B cell (primary cell): ENCODE results near the gene GPRIN2. TPM values are rescaled to one million over a fixed set of nuclear protein-coding genes. Genes with fewer than 3 reads are reported as not detected.

Experiments
- ATAC-seq: fragments of 200-7000 bp; cut with Tn5 transposase; one replicate; pipeline ENCODE4 v1.10.0; 2021; ENCODE audit warnings: low read depth, mild to moderate bottlenecking, moderate number of reproducible peaks, moderate library complexity
- CTCF ChIA-PET: fragments of 350-600 bp; sonication (Branson Sonifier 250); formaldehyde crosslinking; loops from one replicate; lab custom pipeline; 2021; ENCODE audit warnings: antibody characterized with exemption, inconsistent platforms; lab: Charles Lee
- POLR2A ChIA-PET: fragments of 350-600 bp; sonication (Branson Sonifier 250); formaldehyde crosslinking; loops from one replicate; lab custom pipeline; 2021; ENCODE audit warnings: antibody characterized with exemption; lab: Charles Lee
- DNase-seq: peaks from one replicate; pipeline ENCODE4 v3.0.0; 2013
- H2AFZ ChIP-seq: 2 replicates; pipeline ENCODE4 v1.6.1; 2012; ENCODE audit warnings: mild to moderate bottlenecking, low read depth, low read length; ENCODE audit not compliant: insufficient read depth, poor library complexity, severe bottlenecking
- H3K27ac ChIP-seq, 2 donors: 1 replicate in 1 of 2; 2 replicates in 1 of 2; pipeline ENCODE4 v1.5.1; 2012 to 2013; ENCODE audit warnings: low read length in 2 of 2, mild to moderate bottlenecking in 2 of 2, moderate library complexity in 1 of 2
- H3K27me3 ChIP-seq, 4 experiments: fragments of 200-600 bp in 1 of 4; sonication (generic) in 1 of 4; replicated peaks in 1 of 4; 1 replicate in 2 of 4; 2 replicates in 2 of 4; pipeline versions ENCODE4 v1.6.1 to v1.7.0; 2013 to 2016; ENCODE audit warnings: low read length in 3 of 4, mild to moderate bottlenecking in 2 of 4, mixed read lengths in 1 of 4, moderate library complexity in 1 of 4; ENCODE audit not compliant: insufficient read depth in 4 of 4, control insufficient read depth in 3 of 4; ENCODE audit errors: control extremely low read depth in 1 of 4
- H3K36me3 ChIP-seq, 2 experiments: replicated peaks in 1 of 2; 1 replicate in 1 of 2; 2 replicates in 1 of 2; pipeline versions ENCODE4 v1.6.1 to v1.7.1; 2013; ENCODE audit warnings: low read length in 1 of 2; ENCODE audit not compliant: insufficient read depth in 2 of 2, control insufficient read depth in 1 of 2; ENCODE audit errors: control extremely low read depth in 1 of 2, extremely low read depth in 1 of 2
- H3K4me1 ChIP-seq, 2 donors: fragments of 200-600 bp in 1 of 2; sonication (generic) in 1 of 2; 1 replicate in 1 of 2; 2 replicates in 1 of 2; pipeline versions ENCODE4 v1.5.1 to v1.6.1; 2013 to 2017; ENCODE audit warnings: low read length in 2 of 2; ENCODE audit not compliant: control insufficient read depth in 2 of 2, insufficient read depth in 2 of 2
- H3K4me2 ChIP-seq: replicated peaks from 2 replicates; pipeline ENCODE3; 2012; ENCODE audit warnings: mild to moderate bottlenecking, low read depth, low read length; ENCODE audit not compliant: poor library complexity, severe bottlenecking
- H3K4me3 ChIP-seq, 5 experiments: fragments of 200-600 bp in 1 of 5; sonication (generic) in 1 of 5; 1 replicate in 3 of 5; 2 replicates in 2 of 5; pipeline versions ENCODE4 v1.5.1 to v1.7.0; 2011 to 2016; ENCODE audit warnings: low read length in 4 of 5, mild to moderate bottlenecking in 4 of 5, low read depth in 2 of 5, control low read depth in 1 of 5, moderate library complexity in 1 of 5; ENCODE audit not compliant: insufficient read depth in 1 of 5; ENCODE audit errors: control extremely low read depth in 1 of 5, extremely low read depth in 1 of 5
- H3K79me2 ChIP-seq: fragments of 200-600 bp; sonication (generic); one replicate; pipeline ENCODE4 v1.6.0; 2016; ENCODE audit warnings: low read length; ENCODE audit not compliant: control insufficient read depth, insufficient read depth
- H3K9ac ChIP-seq: fragments of 200-600 bp; sonication (generic); 2 replicates; pipeline ENCODE4 v1.6.1; 2017; ENCODE audit warnings: mild to moderate bottlenecking, low read length, moderate library complexity
- H3K9me3 ChIP-seq, 3 donors: one replicate each; pipeline versions ENCODE4 v1.6.1 to v1.7.1; 2013; ENCODE audit warnings: low read length in 2 of 3; ENCODE audit not compliant: control insufficient read depth in 2 of 3, insufficient read depth in 1 of 3; ENCODE audit errors: control extremely low read depth in 1 of 3
- H4K20me1 ChIP-seq: 2 replicates; pipeline ENCODE4 v1.6.0; 2012; ENCODE audit warnings: mild to moderate bottlenecking, low read length; ENCODE audit not compliant: insufficient read depth, control insufficient read depth, poor library complexity, severe bottlenecking
- H3K27ac Mint-ChIP-seq: one replicate; pipeline ENCODE4 v1.8.0; 2021; ENCODE audit warnings: mixed read lengths
- H3K27me3 Mint-ChIP-seq: one replicate; pipeline ENCODE4 v1.8.0; 2021; ENCODE audit warnings: mixed read lengths
- H3K4me1 Mint-ChIP-seq: one replicate; pipeline ENCODE4 v1.8.0; 2021; ENCODE audit warnings: mixed read lengths
- H3K4me3 Mint-ChIP-seq: one replicate; pipeline ENCODE4 v1.8.0; 2021; ENCODE audit warnings: mixed read lengths
- H3K9me3 Mint-ChIP-seq: one replicate; pipeline ENCODE4 v1.8.0; 2022; ENCODE audit warnings: mixed read lengths; ENCODE audit not compliant: insufficient read depth
- EZH2 ChIP-seq: IDR thresholded peaks from 2 replicates; pipeline ENCODE4 v1.6.1; 2012; ENCODE audit warnings: borderline replicate concordance, low read depth, mild to moderate bottlenecking, moderate library complexity, low read length; ENCODE audit not compliant: insufficient read depth, poor library complexity, severe bottlenecking
- WGBS: methylation state at CpG from one replicate; pipeline ENCODE4 v1.1.5; 2013; ENCODE audit warnings: missing lambda C conversion rate; ENCODE audit not compliant: insufficient coverage; 5-methylcytosine and 5-hydroxymethylcytosine counted together
- intact Hi-C: fragments of 100-400 bp; cut with micrococcal nuclease; formaldehyde crosslinking; loops from one replicate; pipeline ENCODE4 v1.10.0; 2022
- polyA plus RNA-seq: library from polyadenylated mRNA; depleted of rRNA; stranded (reverse); fragments of >200 nt; gene quantifications from 2 replicates; pipeline ENCODE4 v1.2.3, GENCODE V29; 2012
- total RNA-seq, 2 donors: library from RNA; stranded (reverse); fragments of 120-200 nt in 1 of 2; gene quantifications; 1 replicate in 1 of 2; 2 replicates in 1 of 2; pipeline versions ENCODE4 v1.2.3 to v1.2.4, GENCODE V29; 2013 to 2022
- TF ChIP-seq, protein P1 (sequence below): fragments of 200-600 bp; IDR thresholded peaks from one replicate; pipeline ENCODE4 v1.8.0; 2022; ENCODE audit warnings: antibody characterized with exemption, mild to moderate bottlenecking

GPRIN2 gene
- total and polyA plus RNA-seq, 2 donors (not counting 1 experiment from before 2014, with no cell fraction given) = not detected

DNA sequence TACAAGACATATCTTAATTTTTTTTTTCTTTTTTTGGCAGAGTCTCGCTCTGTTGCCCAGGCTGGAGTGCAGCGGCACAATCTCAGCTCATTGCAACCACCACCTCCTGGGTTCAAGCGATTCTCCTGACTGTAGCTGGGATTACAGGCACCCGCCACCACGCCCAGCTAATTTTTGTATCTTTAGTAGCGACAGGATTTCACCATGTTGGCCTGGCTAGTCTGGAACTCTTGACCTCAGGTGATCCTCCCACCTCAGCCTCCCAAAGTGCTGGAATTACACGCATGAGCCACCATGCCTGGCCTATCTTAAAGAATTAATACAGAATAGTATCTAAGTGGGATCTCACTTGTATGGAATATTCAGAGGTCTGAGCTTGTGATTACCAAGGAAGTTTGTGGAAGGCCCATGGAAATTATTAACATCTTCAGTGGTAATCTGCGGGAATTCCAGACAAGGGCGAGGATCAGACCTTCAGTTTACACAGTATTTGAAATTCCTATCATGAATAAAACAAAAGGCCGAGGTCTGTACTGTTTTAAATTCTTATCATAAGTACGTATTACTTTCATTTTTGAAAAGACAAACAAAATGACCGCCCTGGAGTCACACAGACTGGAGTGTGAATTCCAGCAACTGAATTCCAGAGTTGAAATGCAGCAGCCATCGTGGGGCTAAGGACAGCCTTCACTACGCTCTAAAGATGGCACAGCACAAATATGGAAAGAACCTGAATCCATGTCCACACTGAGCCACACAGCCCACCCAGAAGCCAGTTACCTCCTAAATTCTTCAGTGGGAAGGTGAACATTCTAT is 16.7 kb downstream of the GPRIN2 start:
- Histone ChIP-seq H3K9me3 (peaks cover 0 to 5% (median 0%) of the 10 kb centered on the region in 3 donors), H2AFZ (no peak overlapping the region), H3K27me3 (peaks cover 0 to 42% (median 14%) of the 10 kb centered on the region in 4 experiments), H3K36me3 (no peaks in the 10 kb centered on the region), H4K20me1 (no peaks in the 10 kb centered on the region), H3K4me2 (no peak overlapping the region), H3K27ac (no peak overlapping the region), H3K4me1 (peaks cover 0 to 5% of the 10 kb centered on the region in 2 donors), H3K4me3 (no peak overlapping the region), H3K9ac (no peak overlapping the region), H3K79me2 (no peaks in the 10 kb centered on the region)
- peaks cover 61% of the 10 kb centered on the region for H3K27me3 Mint-ChIP-seq
- POLR2A ChIA-PET = no interaction called here
- ATAC-seq = no peak
- no peak for DNase-seq
- H3K4me3 Mint-ChIP-seq = no peak overlapping the region
- TF ChIP-seq EZH2 = no peak
- peaks cover 7% of the 10 kb centered on the region for H3K4me1 Mint-ChIP-seq
- no peak overlapping the region for H3K27ac Mint-ChIP-seq
- no peaks in the 10 kb centered on the region for H3K9me3 Mint-ChIP-seq
- CTCF ChIA-PET = interaction anchor here (0.8 kb wide), 1 partner anchor 14 kb away, joined by 3 read pairs; no protein-coding TSS in a partner anchor
- intact Hi-C loops = no loop called here
- WGBS = 88% methylated on average over 9 of the region's 14 CpGs

DNA sequence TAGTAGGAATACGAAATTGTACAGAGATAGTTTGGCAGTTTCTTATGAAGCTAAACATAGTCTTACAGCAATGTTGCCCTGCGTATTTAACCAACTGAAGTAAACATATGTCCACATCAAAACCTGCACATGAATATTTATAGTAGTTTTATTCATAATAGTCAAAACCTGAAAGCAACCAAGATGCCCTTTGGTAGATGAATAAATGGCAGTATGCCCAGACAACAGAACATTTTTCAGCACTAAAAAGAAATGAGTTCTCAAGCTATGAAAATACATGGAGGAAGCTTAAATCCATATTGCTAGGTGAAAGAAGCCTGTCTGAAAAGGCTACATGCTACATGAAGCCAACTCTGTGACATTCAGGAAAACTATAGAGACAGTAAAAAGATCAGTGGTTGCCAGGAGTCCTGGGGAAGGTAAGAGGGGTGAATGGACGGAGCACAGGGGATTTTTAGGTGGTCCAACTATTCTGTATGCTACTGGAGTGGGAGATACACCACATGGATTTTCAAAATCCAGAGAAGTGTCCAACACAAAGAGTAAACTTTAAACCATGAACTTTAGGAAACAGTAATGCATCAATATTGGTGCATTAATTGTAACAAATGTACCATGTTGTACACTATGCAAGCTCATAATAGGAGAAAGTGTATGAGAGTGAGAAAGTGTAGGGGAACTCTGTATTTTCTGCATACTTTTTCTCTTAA is 17.6 kb downstream of the GPRIN2 start:
- no peak for DNase-seq

More for the DNA sequence above, 17.6 kb downstream of the GPRIN2 start:
- ChIA-PET POLR2A (no interaction called here), CTCF (no interaction called here)
- no peak overlapping the region for H3K4me2 ChIP-seq
- WGBS = 100% methylated on average over 1 of the region's 3 CpGs
- H4K20me1 ChIP-seq = no peaks in the 10 kb centered on the region
- Mint-ChIP-seq H3K27ac (no peak overlapping the region), H3K27me3 (peaks cover 56% of the 10 kb centered on the region), H3K4me1 (peaks cover 7% of the 10 kb centered on the region), H3K4me3 (no peak overlapping the region), H3K9me3 (no peaks in the 10 kb centered on the region)
- H3K9ac ChIP-seq = no peak overlapping the region
- H3K36me3 ChIP-seq = no peaks in the 10 kb centered on the region
- no peak for ATAC-seq
- no peaks in the 10 kb centered on the region for H3K79me2 ChIP-seq
- peaks cover 0 to 5% (median 0%) of the 10 kb centered on the region in 3 donors for H3K9me3 ChIP-seq
- H3K4me1 ChIP-seq = peaks cover 0 to 5% of the 10 kb centered on the region in 2 donors
- no peak overlapping the region for H2AFZ ChIP-seq
- no peak overlapping the region for H3K27ac ChIP-seq
- H3K27me3 ChIP-seq = peaks cover 0 to 45% (median 14%) of the 10 kb centered on the region in 4 experiments
- no peak overlapping the region for H3K4me3 ChIP-seq
- TF ChIP-seq EZH2 = no peak
- TF ChIP-seq, protein P1, sequence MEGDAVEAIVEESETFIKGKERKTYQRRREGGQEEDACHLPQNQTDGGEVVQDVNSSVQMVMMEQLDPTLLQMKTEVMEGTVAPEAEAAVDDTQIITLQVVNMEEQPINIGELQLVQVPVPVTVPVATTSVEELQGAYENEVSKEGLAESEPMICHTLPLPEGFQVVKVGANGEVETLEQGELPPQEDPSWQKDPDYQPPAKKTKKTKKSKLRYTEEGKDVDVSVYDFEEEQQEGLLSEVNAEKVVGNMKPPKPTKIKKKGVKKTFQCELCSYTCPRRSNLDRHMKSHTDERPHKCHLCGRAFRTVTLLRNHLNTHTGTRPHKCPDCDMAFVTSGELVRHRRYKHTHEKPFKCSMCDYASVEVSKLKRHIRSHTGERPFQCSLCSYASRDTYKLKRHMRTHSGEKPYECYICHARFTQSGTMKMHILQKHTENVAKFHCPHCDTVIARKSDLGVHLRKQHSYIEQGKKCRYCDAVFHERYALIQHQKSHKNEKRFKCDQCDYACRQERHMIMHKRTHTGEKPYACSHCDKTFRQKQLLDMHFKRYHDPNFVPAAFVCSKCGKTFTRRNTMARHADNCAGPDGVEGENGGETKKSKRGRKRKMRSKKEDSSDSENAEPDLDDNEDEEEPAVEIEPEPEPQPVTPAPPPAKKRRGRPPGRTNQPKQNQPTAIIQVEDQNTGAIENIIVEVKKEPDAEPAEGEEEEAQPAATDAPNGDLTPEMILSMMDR = no peak
- intact Hi-C loops = no loop called here
